Upper lobe of left lung (tissue), 6 donors: ENCODE data around the gene LYRM7. TPM values are rescaled to one million over a fixed set of nuclear protein-coding genes. Genes with fewer than 3 reads are reported as not detected.
"Not testable (repeated sequence)": the region's sequence is repeated elsewhere in the genome, so short reads cannot be mapped to it uniquely, and the experiment has no call there.

Experiments
- ATAC-seq, 2 donors: fragments of 200-7000 bp; cut with Tn5 transposase; one replicate each; pipeline ENCODE4 v1.9.1; 2022; ENCODE audit warnings: mild to moderate bottlenecking in 2 of 2, moderate library complexity in 2 of 2; ENCODE audit not compliant: low FRiP score in 2 of 2
- DNase-seq, 2 donors: peaks; one replicate each; pipeline ENCODE4 v3.0.0-alpha.2; 2019 to 2020
- H3K27ac ChIP-seq, 4 donors: fragments of 200-600 bp; sonication (generic); one replicate each; pipeline ENCODE4 v1.5.1; 2016 to 2019
- H3K27me3 ChIP-seq, 4 donors: fragments of 200-600 bp; sonication (generic); one replicate each; pipeline ENCODE4 v1.5.1; 2017 to 2019
- H3K36me3 ChIP-seq, 4 donors: fragments of 200-600 bp; sonication (generic); one replicate each; pipeline ENCODE4 v1.5.1; 2016 to 2019
- H3K4me1 ChIP-seq, 4 donors: fragments of 200-600 bp; sonication (generic); one replicate each; pipeline ENCODE4 v1.5.1; 2018 to 2019
- H3K4me3 ChIP-seq, 4 donors: fragments of 200-600 bp; sonication (generic); one replicate each; pipeline ENCODE4 v1.5.1; 2017 to 2019; ENCODE audit warnings: mild to moderate bottlenecking in 2 of 4, moderate library complexity in 1 of 4
- H3K9me3 ChIP-seq, 4 donors: fragments of 200-600 bp; sonication (generic); one replicate each; pipeline ENCODE4 v1.5.1; 2018 to 2019
- CTCF ChIP-seq, 6 experiments: fragments of 450-650 bp in 4 of 6; fragments of 200-600 bp in 2 of 6; sonication (generic) in 2 of 6; IDR thresholded peaks; one replicate each; pipeline ENCODE4 v1.5.1; 2016 to 2019; ENCODE audit warnings: antibody characterized with exemption in 6 of 6
- EP300 ChIP-seq, 4 donors: sonication (generic); formaldehyde crosslinking; IDR thresholded peaks; one replicate each; pipeline ENCODE4 v1.5.1; 2017; ENCODE audit warnings: antibody characterized with exemption in 4 of 4, control low read depth in 2 of 4
- POLR2A ChIP-seq, 4 donors: fragments of 450-650 bp; IDR thresholded peaks; one replicate each; pipeline ENCODE4 v1.5.1; 2016 to 2017; ENCODE audit warnings: antibody characterized with exemption in 4 of 4, mild to moderate bottlenecking in 2 of 4
- POLR2AphosphoS5 ChIP-seq, 2 donors: sonication (generic); formaldehyde crosslinking; IDR thresholded peaks; one replicate each; pipeline ENCODE4 v1.5.1; 2017; ENCODE audit warnings: antibody characterized with exemption in 2 of 2
- WGBS, 2 donors: methylation state at CpG; one replicate each; pipeline ENCODE4 v1.1.5; 2017 to 2018; 5-methylcytosine and 5-hydroxymethylcytosine counted together
- total RNA-seq, 6 donors: library from RNA; depleted of rRNA in 4 of 6; stranded (reverse); fragments of >200 nt in 4 of 6; gene quantifications; one replicate each; pipeline versions ENCODE4 v1.1.0 to v1.2.1, GENCODE V29; 2016 to 2021
- donor health status: DM: no; HTN: no; CAD: no; lungs with moderate emphysema.
- donor health status: DM: no; HTN: yes; CAD: no; lungs with severe emphysema.

Gene LYRM7
- total RNA-seq = 1 to 10 TPM; 1.7 to 7.1 (median 4.2) TPM

DNA sequence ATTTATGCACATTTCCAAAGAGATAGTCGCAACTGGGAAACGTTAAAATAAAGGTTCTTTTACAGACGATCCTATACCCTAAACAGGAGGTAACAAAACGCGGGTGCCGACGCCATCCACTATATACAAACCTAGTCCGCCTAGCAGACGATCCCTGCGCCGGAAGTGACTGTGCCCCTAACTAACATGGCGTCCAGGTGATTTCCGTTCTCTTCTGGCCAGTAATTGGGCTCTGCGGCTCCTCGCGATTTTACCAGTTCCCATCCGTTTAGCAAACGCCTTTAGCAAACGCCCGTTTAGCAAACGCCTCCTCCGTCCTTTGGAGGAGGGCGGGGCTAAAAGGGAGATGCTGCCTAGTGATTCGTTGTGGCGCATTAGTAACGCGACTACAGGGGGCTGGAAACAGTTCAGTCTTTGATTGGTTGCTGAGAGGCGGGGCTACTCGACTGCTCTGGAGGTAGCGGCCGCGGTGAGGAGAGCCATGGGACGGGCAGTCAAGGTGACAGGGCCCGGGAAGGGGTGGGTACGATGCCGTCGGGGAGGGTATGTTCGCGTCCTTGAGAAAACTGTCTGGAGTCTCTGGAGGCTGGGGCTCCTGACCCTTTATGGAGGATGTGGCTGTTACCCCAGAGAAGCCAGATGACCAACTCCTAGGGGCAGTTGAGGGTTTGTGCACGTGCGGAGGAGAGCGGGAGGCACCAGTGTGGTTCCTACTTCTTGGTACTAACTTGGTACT lies at the start of gene LYRM7:
TSS of gene LYRM7 (plus strand) at position 405 of the 736 bp plus-strand sequence. CDS start at position 482, 77 bp downstream.
- Histone ChIP-seq H3K4me3 (peak within 1 kb of the TSS; percentile 59 to 80 (median 68)), H3K4me1 (peaks cover 7 to 18% (median 14%) of the 10 kb centered on the region in 4 donors), H3K27me3 (no peaks in the 10 kb centered on the region), H3K9me3 (no peaks in the 10 kb centered on the region), H3K27ac (peak within 1 kb of the TSS; percentile 63 to 87 (median 78)), H3K36me3 (no peaks in the 10 kb centered on the region)
- DNase-seq = peak; percentile 84 to 99
- TF ChIP-seq EP300 (IDR thresholded peaks at IDR 0.05) = no peak
- TF ChIP-seq POLR2A (IDR thresholded peaks at IDR 0.05) = peak in 2 of 4 donors; percentile 17 to 65
- peak in 2 of 6 experiments; percentile 6 to 29 for TF ChIP-seq CTCF (IDR thresholded peaks at IDR 0.05)
- TF ChIP-seq POLR2AphosphoS5 (IDR thresholded peaks at IDR 0.05) = peak; percentile 84 to 90
- WGBS, 2 donors = 0% methylated on average over 36 to 42 of the region's 42 CpGs
- peak; percentile 99 for ATAC-seq

DNA sequence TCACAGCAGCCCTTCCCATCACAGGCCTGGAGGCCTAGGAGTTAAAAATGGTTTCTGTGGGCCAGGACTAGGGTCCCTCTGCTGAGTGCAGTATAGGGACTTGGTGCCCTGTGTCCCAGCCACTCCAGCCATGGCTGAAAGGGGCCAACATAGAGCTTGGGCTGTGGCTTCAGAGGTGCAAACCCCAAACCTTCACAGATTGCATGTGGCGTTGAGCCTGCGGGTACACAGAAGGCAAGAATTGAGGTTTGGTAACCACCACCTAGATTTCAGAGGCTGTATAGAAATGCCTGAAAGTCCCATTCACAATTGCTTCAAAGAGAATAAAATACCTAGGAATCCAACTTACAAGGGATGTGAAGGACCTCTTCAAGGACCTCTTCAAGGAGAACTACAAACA lies 43.5 kb upstream of the LYRM7 start:
- DNase-seq, ATAC-seq, H3K27ac ChIP-seq, H3K27me3 ChIP-seq, H3K36me3 ChIP-seq, H3K4me1 ChIP-seq, H3K4me3 ChIP-seq, H3K9me3 ChIP-seq: not testable (repeated sequence)
- 68 to 87% methylated on average over 2 of the region's 2 CpGs for WGBS, 2 donors

DNA sequence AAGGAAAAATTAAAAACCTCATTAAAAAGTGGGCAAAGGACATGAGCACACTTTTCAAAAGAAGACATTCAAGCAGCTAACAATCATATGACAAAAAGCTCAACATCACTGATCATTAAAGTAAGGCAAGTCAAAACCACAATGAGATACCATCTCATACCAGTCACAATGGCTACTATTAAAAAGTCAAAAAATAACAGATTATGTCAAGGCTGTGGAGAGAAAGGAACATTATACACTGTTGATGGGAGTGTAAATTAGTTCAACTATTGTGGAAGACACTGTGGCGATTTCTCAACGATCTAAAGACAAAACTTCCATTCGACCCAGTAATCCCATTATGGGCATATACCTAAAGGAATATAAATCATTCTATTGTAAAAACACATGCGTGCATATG lies 41.4 kb upstream of the LYRM7 start:
- 81 to 92% methylated on average over 4 of the region's 4 CpGs for WGBS, 2 donors

DNA sequence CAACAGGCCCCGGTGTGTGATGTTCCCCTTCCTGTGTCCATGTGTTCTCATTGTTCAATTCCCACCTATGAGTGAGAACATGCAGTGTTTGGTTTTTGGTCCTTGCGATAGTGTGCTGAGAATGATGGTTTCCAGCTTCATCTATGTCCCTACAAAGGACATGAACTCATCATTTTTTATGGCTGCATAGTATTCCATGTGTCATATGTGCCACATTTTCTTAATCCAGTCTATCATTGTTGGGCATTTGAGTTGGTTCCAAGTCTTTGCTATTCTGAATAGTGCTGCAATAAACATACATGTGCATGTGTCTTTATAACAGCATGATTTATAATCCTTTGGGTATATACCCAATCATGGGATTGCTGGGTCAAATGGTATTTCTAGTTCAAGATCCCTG lies 37.7 kb upstream of the LYRM7 start:
- 86 to 100% methylated on average over 2 of the region's 2 CpGs for WGBS, 2 donors
- not testable (repeated sequence) for ATAC-seq, H3K27me3 ChIP-seq, H3K4me1 ChIP-seq, H3K36me3 ChIP-seq, H3K9me3 ChIP-seq, DNase-seq, H3K4me3 ChIP-seq, H3K27ac ChIP-seq

More for the DNA sequence above, 41.4 kb upstream of the LYRM7 start:
- DNase-seq = no peak
- no peaks in the 10 kb centered on the region for H3K27me3 ChIP-seq
- no peak overlapping the region for H3K27ac ChIP-seq
- H3K4me3 ChIP-seq = no peak overlapping the region
- H3K4me1 ChIP-seq = no peaks in the 10 kb centered on the region
- peaks cover 0 to 8% (median 0%) of the 10 kb centered on the region in 4 donors for H3K9me3 ChIP-seq
- H3K36me3 ChIP-seq = no peaks in the 10 kb centered on the region
- ATAC-seq = no peak
- TF ChIP-seq CTCF (IDR thresholded peaks at IDR 0.05) (no peak), POLR2AphosphoS5 (IDR thresholded peaks at IDR 0.05) (no peak), POLR2A (IDR thresholded peaks at IDR 0.05) (no peak), EP300 (IDR thresholded peaks at IDR 0.05) (no peak)

DNA sequence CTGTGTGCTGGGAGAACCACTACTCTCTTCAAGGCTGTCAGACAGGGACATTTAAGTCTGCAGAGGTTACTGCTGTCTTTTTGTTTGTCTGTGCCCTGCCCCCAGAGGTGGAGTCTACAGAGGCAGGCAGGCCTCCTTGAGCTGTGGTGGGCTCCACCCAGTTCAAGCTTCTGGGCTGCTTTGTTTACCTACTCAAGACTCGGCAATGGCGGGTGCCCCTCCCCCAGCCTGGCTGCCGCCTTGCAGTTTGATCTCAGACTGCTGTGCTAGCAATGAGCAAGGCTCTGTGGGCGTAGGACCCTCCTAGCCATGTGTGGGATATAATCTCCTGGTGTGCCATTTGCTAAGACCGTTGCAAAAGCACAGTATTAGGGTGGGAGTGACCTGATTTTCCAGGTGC lies 32.3 kb upstream of the LYRM7 start:
- H3K4me1 ChIP-seq, H3K27ac ChIP-seq, H3K4me3 ChIP-seq, H3K27me3 ChIP-seq, H3K36me3 ChIP-seq, H3K9me3 ChIP-seq, ATAC-seq: not testable (repeated sequence)
- WGBS, 2 donors = 76% methylated on average over 5 of the region's 5 CpGs; no CpG with 5 or more reads in 1 of the 2 donors
- peak in 1 of 2 donors; percentile 26 for DNase-seq

GRCh38 chr5:131139321-131139720 lies 31.4 kb upstream of the LYRM7 start:
- DNase-seq = no peak
- Histone ChIP-seq H3K27me3 (no peaks in the 10 kb centered on the region), H3K4me1 (no peaks in the 10 kb centered on the region), H3K27ac (no peak overlapping the region), H3K9me3 (no peaks in the 10 kb centered on the region), H3K36me3 (no peaks in the 10 kb centered on the region), H3K4me3 (no peak overlapping the region)
- ATAC-seq = no peak
- 97 to 98% methylated on average over 2 of the region's 2 CpGs for WGBS, 2 donors
- TF ChIP-seq EP300 (IDR thresholded peaks at IDR 0.05) (no peak), POLR2A (IDR thresholded peaks at IDR 0.05) (no peak), POLR2AphosphoS5 (IDR thresholded peaks at IDR 0.05) (no peak), CTCF (IDR thresholded peaks at IDR 0.05) (no peak)
